Measurements from ENCODE around the gene PORCN. TPM values are rescaled to one million over a fixed set of nuclear protein-coding genes. Genes with fewer than 3 reads are reported as not detected.

PORCN gene
- polyA plus RNA-seq, result 52.2 to 78.4 TPM (median 69.3 TPM) in 3 replicates
- 5.2 TPM for polyA plus RNA-seq (2011; ENCODE audit: low read depth)
- polyA plus RNA-seq (2011; cell fraction: cytosol; rRNA removed), result 53.0 and 92.1 TPM in 2 replicates
- 110 and 141 TPM in 2 replicates for polyA plus RNA-seq (2011; cell fraction: nucleus; rRNA removed)
- polyA plus RNA-seq (2012; ENCODE audit: low replicate concordance), result 33.1 and 77.2 TPM in 2 replicates
- polyA minus RNA-seq, result 84.1 to 260 TPM (median 90.0 TPM) in 3 replicates
- polyA minus RNA-seq (2011; cell fraction: cytosol; rRNA and poly(A)+ RNA removed), result 109 TPM
- 55.9 and 76.4 TPM in 2 replicates for polyA minus RNA-seq (2011; cell fraction: nucleus; rRNA and poly(A)+ RNA removed)

- peaks cover 7% of the 10 kb centered on the region for H3K4me1 ChIP-seq (ENCODE audit: control insufficient read depth, extremely low read depth, insufficient read depth, low read length)
- H3K4me3 ChIP-seq (ENCODE audit: control insufficient read depth in 2 of 3, extremely low read depth in 1 of 3, insufficient read depth in 2 of 3, low read depth in 1 of 3, low read length in 3 of 3), result peak within 1 kb of the TSS; percentile 55 to 74 (median 56)
- no peak for FAIRE-seq
- peak within 1 kb of the TSS; percentile 66 for H3K4me2 ChIP-seq (ENCODE audit: control insufficient read depth, extremely low read depth, insufficient read depth, low read depth, low read length)
- H3K27me3 ChIP-seq (ENCODE audit: control insufficient read depth, extremely low read depth, insufficient read depth, low read length), result no peaks in the 10 kb centered on the region
- peaks cover 17% of the 10 kb centered on the region for H3K79me2 ChIP-seq (ENCODE audit: control insufficient read depth, insufficient read depth, low read length)
- no peaks in the 10 kb centered on the region for H3K9me1 ChIP-seq (ENCODE audit: control insufficient read depth, extremely low read depth, insufficient read depth, low read length)
- peak within 1 kb of the TSS; percentile 59 for H2AFZ ChIP-seq (ENCODE audit: control insufficient read depth, low read length)
- TF ChIP-seq EZH2 (IDR thresholded peaks at IDR 0.05; ENCODE audit: low read length), result no peak
- DNase-seq (ENCODE audit: low read depth, low spot score), result no peak
- peaks cover 4% of the 10 kb centered on the region for H3K9me3 ChIP-seq (ENCODE audit: control insufficient read depth, low read depth, low read length)
- dilution Hi-C loops (cut with MboI; ENCODE audit: extremely low pct_ligation_motif_present, low sequenced_read_pairs), result no loop called here
- H3K27ac ChIP-seq (ENCODE audit: control insufficient read depth, insufficient read depth, low read length), result peak within 1 kb of the TSS; percentile 66
- no peaks in the 10 kb centered on the region for H4K20me1 ChIP-seq (ENCODE audit: control insufficient read depth, extremely low read depth, insufficient read depth, low read length)
- H3K36me3 ChIP-seq (ENCODE audit: control insufficient read depth in 2 of 2, extremely low read depth in 1 of 2, insufficient read depth in 2 of 2, low read length in 2 of 2), result peaks cover 3 to 4% of the 10 kb centered on the region in 2 experiments
- H3K9ac ChIP-seq (ENCODE audit: control insufficient read depth, extremely low read depth, insufficient read depth, low read length), result peak within 1 kb of the TSS; percentile 70
These were observed at the start of gene PORCN for GRCh38 chrX:48508400-48509244. TSS of gene PORCN (plus strand) at chrX:48508992. CDS start at chrX:48509821, 829 bp downstream.

DNA sequence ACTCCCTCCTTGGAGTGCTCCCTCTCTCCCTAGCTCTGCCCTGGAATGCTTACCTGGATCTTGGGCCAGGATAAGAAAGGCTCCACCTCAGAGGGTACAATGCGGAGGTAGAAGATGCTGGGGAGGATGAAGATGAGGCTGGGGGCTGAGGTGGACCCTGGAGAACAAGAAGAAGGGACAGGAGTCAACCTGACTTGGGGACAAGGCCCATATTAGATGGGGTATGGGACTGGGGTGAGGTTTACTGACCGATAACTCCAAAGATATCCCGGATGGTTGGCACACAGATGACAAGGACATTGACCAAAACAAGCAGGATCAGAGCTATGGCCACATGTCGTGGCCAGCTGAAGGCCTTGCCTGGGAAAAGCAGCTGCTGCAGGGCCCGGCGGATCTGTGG lies 49.3 kb upstream of the PORCN start:
- Histone ChIP-seq H3K4me1 (ENCODE audit: control insufficient read depth, extremely low read depth, insufficient read depth, low read length) (peaks cover 14% of the 10 kb centered on the region), H3K9ac (ENCODE audit: control insufficient read depth, extremely low read depth, insufficient read depth, low read length) (no peak overlapping the region), H3K9me1 (ENCODE audit: control insufficient read depth, extremely low read depth, insufficient read depth, low read length) (no peaks in the 10 kb centered on the region), H3K4me3 (ENCODE audit: control insufficient read depth in 2 of 3, extremely low read depth in 1 of 3, insufficient read depth in 2 of 3, low read depth in 1 of 3, low read length in 3 of 3) (no peak overlapping the region), H3K36me3 (ENCODE audit: control insufficient read depth in 2 of 2, extremely low read depth in 1 of 2, insufficient read depth in 2 of 2, low read length in 2 of 2) (peaks cover 14 to 27% of the 10 kb centered on the region in 2 experiments), H4K20me1 (ENCODE audit: control insufficient read depth, extremely low read depth, insufficient read depth, low read length) (no peaks in the 10 kb centered on the region), H2AFZ (ENCODE audit: control insufficient read depth, low read length) (no peak overlapping the region), H3K9me3 (ENCODE audit: control insufficient read depth, low read depth, low read length) (peaks cover 5% of the 10 kb centered on the region), H3K79me2 (ENCODE audit: control insufficient read depth, insufficient read depth, low read length) (peaks cover 5% of the 10 kb centered on the region), H3K4me2 (ENCODE audit: control insufficient read depth, extremely low read depth, insufficient read depth, low read depth, low read length) (no peak overlapping the region), H3K27ac (ENCODE audit: control insufficient read depth, insufficient read depth, low read length) (no peak overlapping the region), H3K27me3 (ENCODE audit: control insufficient read depth, extremely low read depth, insufficient read depth, low read length) (no peaks in the 10 kb centered on the region)
- dilution Hi-C loops (cut with MboI; ENCODE audit: extremely low pct_ligation_motif_present, low sequenced_read_pairs), result no loop called here
- no peak for TF ChIP-seq CTCF (optimal IDR thresholded peaks at IDR 0.05 in 1 of 3, IDR thresholded peaks at IDR 0.05 in 1 of 3, conservative IDR thresholded peaks at IDR 0.05 in 1 of 3; ENCODE audit: extremely low read depth in 1 of 3, insufficient read depth in 2 of 3, low read length in 3 of 3)
- no peak for TF ChIP-seq EZH2 (IDR thresholded peaks at IDR 0.05; ENCODE audit: low read length)
- FAIRE-seq (no peak), DNase-seq (ENCODE audit: low read depth, low spot score) (no peak)

All from keratinocyte (primary cell).